H54 (cell line): ENCODE results near the gene DMWD.
A peak's percentile ranks its signal among the peaks of the same experiment; 100 is the strongest.
"Not testable (repeated sequence)": the region's sequence is repeated elsewhere in the genome, so short reads cannot be mapped to it uniquely, and the experiment has no call there.

Experiments used
- DNase-seq: peaks from one replicate; pipeline ENCODE4 v3.0.0; 2011; ENCODE audit warnings: low spot score, mixed read lengths; ENCODE audit not compliant: insufficient read length
- FAIRE-seq: peaks from 3 replicates; lab custom pipeline; 2011; peaks lifted over from hg19 to GRCh38; lab: Jason Lieb, UNC
- POLR2A ChIP-seq: IDR thresholded peaks from 2 replicates; pipeline ENCODE4 v1.6.1; 2011; ENCODE audit warnings: low read depth, mild to moderate bottlenecking, low read length

The DMWD gene

DNA sequence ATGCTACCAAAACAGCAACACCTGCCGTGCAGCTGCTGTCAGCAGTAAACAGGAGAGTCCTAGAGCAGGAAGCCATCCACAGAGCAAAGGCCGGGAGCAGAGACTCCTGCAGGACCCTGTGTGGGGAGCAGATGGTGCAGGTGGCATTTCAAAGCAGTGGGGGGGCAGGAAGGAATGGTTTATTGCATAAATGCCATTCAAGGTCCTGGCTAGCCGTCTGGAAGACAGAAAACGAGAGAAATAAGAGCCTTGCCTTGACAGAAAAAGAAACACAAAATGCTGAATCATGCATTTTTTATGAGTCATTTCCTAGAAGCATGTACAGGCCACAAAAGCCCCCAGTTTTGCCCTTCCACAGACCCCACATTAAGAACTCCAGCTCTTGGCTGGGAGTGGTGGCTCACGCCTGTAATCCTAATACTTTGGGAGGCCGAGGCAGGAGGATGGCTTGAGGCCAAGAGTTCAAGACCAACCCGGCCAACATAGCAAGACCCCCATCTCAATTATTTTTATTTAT lies 17.1 kb upstream of the DMWD start:
- no peak for TF ChIP-seq POLR2A
- no peak for FAIRE-seq
- no peak for DNase-seq

DNA sequence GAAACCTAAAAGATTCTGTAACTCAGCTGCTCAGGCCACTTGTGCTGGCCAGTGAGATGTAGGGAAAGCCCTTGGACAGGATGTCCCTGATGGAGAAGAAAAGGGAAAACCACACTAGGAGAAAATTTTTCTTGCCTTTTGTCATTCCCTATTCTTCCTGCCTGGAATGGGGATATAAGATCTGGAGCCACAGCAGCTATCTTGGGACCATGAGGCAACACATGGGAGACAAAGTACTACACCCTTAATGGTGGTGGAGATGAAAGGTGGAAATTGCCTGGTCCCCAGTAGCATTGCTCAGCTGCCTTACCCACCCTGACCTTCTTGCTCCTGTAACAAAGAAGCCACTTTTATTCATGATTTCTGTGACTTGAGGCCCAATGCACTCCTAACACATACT lies 13.1 kb upstream of the DMWD start:
- no peak for TF ChIP-seq POLR2A
- DNase-seq (no peak), FAIRE-seq (no peak)

DNA sequence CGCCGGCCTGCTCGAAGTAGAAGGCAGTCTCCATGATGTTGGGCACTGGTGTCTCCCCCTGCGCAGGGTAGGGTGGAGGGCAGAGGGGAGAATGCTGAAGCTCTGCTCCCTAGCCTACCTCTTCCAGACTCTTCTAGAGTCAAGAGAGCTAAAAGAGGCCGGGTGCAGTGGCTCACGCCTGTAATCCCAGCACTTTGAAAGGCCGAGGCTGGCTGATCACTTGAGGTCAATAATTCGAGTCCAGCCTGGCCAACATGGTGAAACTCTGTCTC lies 12.2 kb upstream of the DMWD start:
- no peak for TF ChIP-seq POLR2A
- no peak for FAIRE-seq
- DNase-seq = no peak

DNA sequence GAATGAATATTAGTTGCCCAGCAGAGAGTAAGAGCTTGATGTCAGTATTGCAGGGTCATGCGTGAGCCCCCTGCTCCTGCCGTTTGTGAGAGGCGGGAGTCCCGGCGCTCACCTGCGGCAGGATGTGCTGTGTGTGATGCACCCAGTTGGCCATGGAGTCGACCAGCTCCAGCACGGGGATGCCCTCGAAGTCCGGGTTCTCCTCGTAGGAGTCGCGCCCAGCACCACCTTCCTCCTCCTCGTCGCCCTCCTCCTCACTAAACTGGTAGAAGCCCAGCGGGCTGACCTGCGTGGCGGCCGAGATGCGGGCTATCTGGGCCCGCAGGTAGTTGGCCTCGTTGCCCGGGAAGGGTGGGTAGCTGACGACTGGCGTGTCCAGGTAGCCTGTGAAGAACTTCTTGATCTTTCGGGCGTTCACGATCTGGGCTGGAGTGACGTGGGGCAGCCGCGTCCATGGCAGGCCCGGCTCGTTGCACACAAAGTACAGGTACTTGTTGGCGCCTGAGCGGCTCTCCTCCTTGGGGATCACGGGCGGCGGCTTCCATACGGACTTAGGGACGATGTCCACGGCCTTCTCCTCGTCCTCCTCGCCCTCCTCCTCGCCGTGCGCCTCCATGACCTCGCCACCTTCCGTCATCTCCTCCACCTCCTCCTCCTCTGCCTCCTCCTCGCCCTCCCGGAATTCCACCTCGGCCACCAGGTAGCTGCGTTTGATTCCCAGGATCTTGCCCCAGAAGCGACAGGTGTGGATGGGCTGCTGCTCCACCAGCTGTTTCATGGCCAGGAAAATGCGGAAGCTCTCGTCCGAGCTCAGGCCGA lies 11.7 kb upstream of the DMWD start:
- FAIRE-seq = no peak
- TF ChIP-seq POLR2A = no peak
- DNase-seq = no peak

DNA sequence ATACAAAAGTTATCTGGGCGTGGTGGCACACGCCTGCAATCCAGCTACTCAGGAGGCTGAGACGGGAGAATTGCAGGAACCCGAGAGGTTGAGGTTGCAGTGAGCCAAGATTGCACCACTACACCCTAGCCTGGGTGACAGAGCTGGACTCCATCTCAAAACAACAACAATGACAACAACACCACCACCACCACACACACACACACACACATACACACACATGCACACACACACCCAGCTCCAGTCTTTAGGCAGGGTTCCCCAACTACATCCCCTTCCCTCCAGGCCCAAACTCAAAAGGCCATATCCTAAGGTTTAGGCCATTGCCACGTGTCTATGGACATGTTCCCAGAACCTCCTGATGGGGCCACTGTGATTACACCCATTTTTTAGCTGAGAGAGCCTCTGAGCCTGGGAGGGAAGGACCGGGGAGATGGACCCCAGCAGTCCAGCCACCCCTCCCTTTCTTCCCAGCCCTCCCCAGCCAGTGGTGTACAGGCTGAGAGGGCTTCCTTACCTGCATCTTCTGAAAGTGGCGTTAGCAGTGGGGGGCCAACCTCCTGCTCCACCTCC lies 9.0 kb upstream of the DMWD start:
- no peak for DNase-seq
- no peak for TF ChIP-seq POLR2A
- FAIRE-seq = no peak

DNA sequence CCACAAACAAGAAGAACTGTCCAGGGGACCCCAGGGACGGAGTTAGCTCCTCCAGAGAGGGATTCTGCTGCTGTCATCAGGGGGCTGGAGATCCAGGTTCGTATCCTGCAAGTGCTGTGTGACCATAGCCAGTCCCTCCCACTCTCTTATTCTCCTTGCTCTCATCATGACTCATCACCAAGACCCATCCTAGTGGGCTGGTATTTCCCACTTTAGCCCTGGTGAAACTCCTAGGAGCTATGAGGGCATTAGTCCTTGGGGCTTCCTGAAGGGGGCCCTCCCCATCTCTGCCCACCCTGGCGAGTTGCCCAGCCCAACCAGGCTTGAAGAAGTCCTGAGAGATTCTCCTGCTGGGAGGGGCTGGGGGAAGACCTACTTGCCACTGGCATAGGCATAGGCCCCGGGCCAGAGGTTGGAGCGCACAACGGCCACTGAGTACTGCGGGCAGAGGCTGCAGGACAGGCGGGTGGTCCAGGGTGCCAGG lies 7.5 kb upstream of the DMWD start:
- DNase-seq (no peak), FAIRE-seq (peak; percentile 69)
- no peak for TF ChIP-seq POLR2A

DNA sequence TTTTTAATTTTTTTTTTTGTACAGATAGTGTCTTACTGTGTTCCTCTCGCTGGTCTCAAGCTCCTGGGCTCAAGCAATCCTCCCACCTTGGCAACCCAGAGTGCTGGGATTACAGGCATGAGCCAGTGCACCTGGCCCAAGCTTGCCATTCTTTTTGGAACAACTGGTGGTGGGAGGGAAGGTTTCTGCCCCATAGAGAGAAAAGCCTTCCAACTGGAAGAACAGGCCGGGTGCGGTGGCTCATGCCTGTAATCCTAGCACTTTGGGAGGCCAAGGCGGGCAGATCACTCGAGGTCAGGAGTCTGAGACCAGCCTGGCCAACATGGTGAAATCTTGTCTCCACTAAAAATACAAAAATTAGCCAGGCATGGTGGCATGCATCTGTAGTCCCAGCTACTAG lies 6.9 kb upstream of the DMWD start:
- FAIRE-seq, DNase-seq: not testable (repeated sequence)

DNA sequence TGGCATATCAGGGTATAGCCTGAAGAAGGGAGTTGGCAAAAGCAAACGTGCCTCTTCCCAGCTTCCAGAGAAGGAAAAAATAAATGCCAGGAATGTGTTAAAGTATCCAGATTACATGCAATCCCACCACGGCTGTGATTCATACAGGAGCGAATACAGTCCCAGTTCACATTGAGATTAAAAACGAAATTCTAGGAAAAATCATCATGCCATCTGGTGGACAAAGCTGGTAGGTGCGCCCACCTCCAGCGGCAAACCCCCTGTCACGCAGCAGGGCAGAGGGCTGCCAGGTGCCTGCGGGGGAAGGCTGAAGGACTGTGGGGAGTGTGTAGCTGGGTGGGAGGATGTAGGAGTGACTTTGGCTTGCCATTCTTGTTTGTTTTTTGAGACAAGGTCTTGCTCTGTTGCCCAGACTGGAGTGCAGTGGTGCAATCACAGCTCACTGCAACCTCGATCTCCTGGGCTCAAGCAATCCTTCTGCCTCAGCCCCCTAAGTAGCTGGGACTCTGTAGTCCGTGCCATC lies 6.4 kb upstream of the DMWD start:
- DNase-seq (peak; percentile 51), FAIRE-seq (no peak)

DNA sequence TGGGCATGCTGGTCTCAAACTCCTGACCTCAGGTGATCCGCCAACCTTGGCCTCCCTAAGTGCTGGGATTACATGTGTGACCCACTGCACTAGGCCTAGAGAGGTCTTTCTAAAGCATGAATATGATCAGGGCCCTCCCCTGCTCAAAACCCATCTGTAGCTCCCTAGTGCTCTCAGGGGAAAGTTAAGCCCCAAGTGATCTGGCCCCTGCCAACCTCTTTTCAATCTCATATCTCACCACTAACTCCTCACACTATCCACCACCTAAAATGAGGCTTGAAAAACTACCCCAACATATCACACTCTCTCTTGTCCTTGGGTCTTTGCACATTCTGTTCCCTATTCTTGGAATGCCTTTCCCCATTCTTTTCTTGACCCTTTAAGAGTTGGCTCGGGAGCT lies 2.0 kb upstream of the DMWD start:
- FAIRE-seq (no peak), DNase-seq (no peak)
- TF ChIP-seq POLR2A = no peak

More for the DNA sequence above, 6.4 kb upstream of the DMWD start:
- TF ChIP-seq POLR2A = no peak

DNA sequence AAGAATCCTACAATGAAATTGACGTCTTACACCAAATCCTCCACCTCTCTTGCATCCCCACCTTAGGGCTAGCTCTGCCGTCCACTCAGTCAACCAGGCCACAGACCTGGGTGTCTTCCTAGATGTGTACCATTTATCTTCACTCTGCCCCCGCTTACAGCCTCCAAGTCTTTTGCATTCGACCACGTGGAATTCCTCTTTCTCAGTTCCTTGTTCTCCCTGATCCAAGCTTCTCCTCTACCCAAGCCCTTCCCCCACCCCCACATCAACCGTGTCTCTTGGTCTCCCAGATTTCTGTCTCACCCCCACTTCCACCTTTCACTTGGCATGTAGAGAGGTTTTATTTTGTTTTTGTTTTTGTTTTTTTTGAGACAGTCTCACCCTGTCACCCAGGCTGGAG lies 1.2 kb upstream of the DMWD start:
- FAIRE-seq = no peak
- TF ChIP-seq POLR2A = no peak
- DNase-seq = no peak

DNA sequence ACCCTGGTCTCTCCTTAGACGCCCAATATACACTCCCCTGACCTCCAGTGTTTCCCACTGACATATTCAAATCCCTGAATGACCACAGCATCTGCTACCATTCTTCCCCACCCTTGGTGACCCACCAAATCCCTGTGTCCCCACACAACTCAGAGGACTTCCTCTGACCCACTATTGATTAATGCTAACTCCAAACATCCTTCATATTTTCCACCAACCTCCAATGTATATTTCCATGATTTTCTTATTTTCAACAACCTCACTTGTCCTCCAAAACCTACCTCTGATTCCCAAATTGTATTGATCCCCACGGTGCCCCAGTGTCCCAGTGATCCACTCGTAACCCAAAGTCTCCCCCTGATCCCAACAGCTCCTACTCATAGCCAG lies 526 bp upstream of the DMWD start:
- FAIRE-seq = no peak
- no peak for TF ChIP-seq POLR2A
- no peak for DNase-seq

DNA sequence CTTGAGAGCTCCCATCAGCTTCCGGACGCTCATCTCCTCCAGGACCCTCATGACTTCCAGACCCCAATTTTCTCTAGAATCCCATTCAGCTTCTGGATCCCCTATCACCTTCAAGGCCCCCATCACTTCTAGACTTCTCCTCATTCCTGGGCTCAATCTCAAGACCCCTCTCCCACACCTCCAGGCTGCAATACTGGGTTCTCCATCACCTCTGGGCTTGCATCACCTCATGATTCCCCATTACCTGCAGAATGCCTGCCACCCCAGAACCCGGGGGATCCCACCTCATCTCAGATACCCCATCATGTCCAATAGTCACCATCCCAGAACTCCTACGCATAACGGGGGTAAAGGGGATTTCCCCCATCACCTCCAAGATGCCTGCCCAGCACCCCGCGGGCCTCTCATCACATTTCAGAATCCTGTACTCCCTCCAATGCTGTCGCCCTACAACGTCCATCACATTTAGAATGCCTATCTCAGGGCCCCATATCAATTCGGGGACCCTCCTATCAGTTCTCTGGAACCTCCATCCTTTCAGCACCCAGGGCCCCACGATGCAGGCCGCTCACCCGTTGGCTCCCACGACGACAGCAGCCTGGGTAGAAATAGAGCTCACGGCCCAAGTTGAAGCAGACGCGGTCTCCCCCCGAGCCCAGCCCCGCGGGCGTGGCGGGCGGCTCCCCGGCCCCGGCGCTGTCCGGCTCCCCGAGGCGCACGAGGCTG lies 738 bp downstream of the DMWD start:
- TF ChIP-seq POLR2A = no peak
- DNase-seq (no peak), FAIRE-seq (no peak)

DNA sequence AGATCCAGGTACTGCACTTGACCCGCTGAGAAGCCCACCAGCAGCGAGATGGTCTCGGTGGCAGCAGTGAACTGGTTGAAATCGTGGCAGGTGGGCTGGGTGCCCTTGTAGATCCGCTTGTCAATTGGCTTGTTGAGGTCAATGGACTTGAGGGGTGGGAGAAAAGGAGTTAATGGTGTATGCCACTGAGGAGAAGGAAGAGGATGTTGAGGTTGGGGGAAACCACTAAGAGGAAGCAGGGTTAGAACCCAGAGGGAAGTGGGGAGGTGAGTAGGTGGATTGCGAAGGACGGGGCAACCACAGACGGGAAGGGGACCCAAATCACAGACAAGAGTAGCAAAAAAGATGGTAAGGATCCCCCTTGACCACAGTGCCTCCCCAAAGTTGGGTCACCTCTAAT lies 1.7 kb downstream of the DMWD start:
- no peak for TF ChIP-seq POLR2A
- FAIRE-seq (no peak), DNase-seq (no peak)
